Hepatocyte (in vitro differentiated cells): ENCODE measurements around the gene CSMD2. TPM values are rescaled to one million over a fixed set of nuclear protein-coding genes. Genes with fewer than 3 reads are reported as not detected.

Source experiments
- DNase-seq: peaks from one replicate; pipeline ENCODE4 v3.0.0-alpha.2; 2016; ENCODE audit warnings: low spot score
- H2AFZ ChIP-seq: fragments of 200-600 bp; sonication (generic); 2 replicates; pipeline ENCODE4 v1.6.0; 2016; ENCODE audit warnings: antibody characterized with exemption, mild to moderate bottlenecking
- H3K27ac ChIP-seq: fragments of 200-600 bp; sonication (generic); 2 replicates; pipeline ENCODE4 v1.5.1; 2016; ENCODE audit warnings: mild to moderate bottlenecking
- H3K27me3 ChIP-seq: fragments of 200-600 bp; sonication (generic); 2 replicates; pipeline ENCODE4 v1.6.1; 2016
- H3K36me3 ChIP-seq: fragments of 200-600 bp; sonication (generic); replicated peaks from 2 replicates; pipeline ENCODE4 v1.5.1; 2016; ENCODE audit warnings: low read depth; ENCODE audit not compliant: insufficient read depth
- H3K4me1 ChIP-seq: fragments of 200-600 bp; sonication (generic); 2 replicates; pipeline ENCODE4 v1.5.1; 2016; ENCODE audit warnings: mild to moderate bottlenecking, moderate library complexity; ENCODE audit not compliant: insufficient read depth
- H3K4me2 ChIP-seq: fragments of 200-600 bp; sonication (generic); 2 replicates; pipeline ENCODE4 v1.6.0; 2016
- H3K4me3 ChIP-seq: fragments of 200-600 bp; sonication (generic); 2 replicates; pipeline ENCODE4 v1.5.1; 2016; ENCODE audit warnings: mild to moderate bottlenecking
- H3K79me2 ChIP-seq: fragments of 200-600 bp; sonication (generic); 2 replicates; pipeline ENCODE4 v1.6.0; 2017; ENCODE audit warnings: mild to moderate bottlenecking
- H3K9me2 ChIP-seq: fragments of 200-600 bp; sonication (generic); replicated peaks from 2 replicates; pipeline ENCODE4 v1.6.0; 2017; ENCODE audit warnings: mild to moderate bottlenecking; ENCODE audit not compliant: insufficient read depth
- H3K9me3 ChIP-seq: fragments of 200-600 bp; sonication (generic); 2 replicates; pipeline ENCODE4 v1.5.1; 2016; ENCODE audit warnings: low read depth, mild to moderate bottlenecking
- H4K20me1 ChIP-seq: fragments of 200-600 bp; sonication (generic); 2 replicates; pipeline ENCODE4 v1.6.0; 2016; ENCODE audit warnings: mild to moderate bottlenecking; ENCODE audit not compliant: insufficient read depth, poor library complexity, severe bottlenecking
- EZH2 ChIP-seq: fragments of 200-600 bp; sonication (generic); IDR thresholded peaks from 2 replicates; pipeline ENCODE4 v1.6.1; 2016; ENCODE audit warnings: antibody characterized with exemption, mild to moderate bottlenecking, borderline replicate concordance
- EZH2phosphoT487 ChIP-seq: fragments of 200-600 bp; sonication (generic); IDR thresholded peaks from one replicate; pipeline ENCODE4 v1.6.1; 2018; ENCODE audit warnings: antibody characterized with exemption, mild to moderate bottlenecking, low read depth, moderate library complexity; ENCODE audit not compliant: unreplicated experiment, severe bottlenecking
- WGBS: methylation state at CpG from one replicate; pipeline ENCODE4 v1.1.6; 2016; ENCODE audit warnings: low lambda C conversion rate; ENCODE audit errors: missing lambda C conversion rate; 5-methylcytosine and 5-hydroxymethylcytosine counted together
- polyA plus RNA-seq: library from polyadenylated mRNA; unstranded; fragments of >200 nt; fragmentation: Nextera tagmentation; extraction: Ambion mirVana; gene quantifications from 2 replicates; pipeline ENCODE4 v1.2.1, GENCODE V29; 2016
- total RNA-seq: library from RNA; depleted of rRNA; stranded (reverse); fragments of >200 nt; gene quantifications from 2 replicates; pipeline ENCODE4 v1.2.3, GENCODE V29; 2014
- TF ChIP-seq, protein P1 (sequence below): fragments of 200-600 bp; sonication (generic); IDR thresholded peaks from 2 replicates; pipeline ENCODE4 v1.5.1; 2016; ENCODE audit warnings: antibody characterized with exemption, mild to moderate bottlenecking; ENCODE audit not compliant: poor library complexity

CSMD2 gene
- total and polyA plus RNA-seq, 2 experiments from 2014 or later, result 0.10 to 0.37 TPM

DNA sequence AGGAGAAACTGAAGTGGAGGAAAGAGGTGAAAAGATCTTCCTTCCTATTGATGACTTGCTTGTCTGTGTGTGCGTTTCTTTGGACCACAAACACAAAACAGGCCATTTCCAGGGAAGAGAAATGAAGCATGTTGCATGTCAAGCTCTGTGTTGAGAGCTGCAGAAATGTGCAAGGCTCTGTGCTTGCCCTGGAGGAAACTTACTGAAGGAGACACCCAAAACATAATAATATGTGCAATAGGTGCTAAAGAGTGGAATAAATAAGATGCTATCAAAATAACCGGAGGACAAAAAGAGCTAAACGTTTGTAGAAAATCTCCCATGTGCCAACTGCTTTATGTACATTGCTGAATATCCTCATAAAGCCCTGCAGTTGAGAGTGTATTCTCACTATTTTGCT lies 496.3 kb downstream of the CSMD2 start:
- DNase-seq, result no peak
- Histone ChIP-seq H3K9me2 (no peaks in the 10 kb centered on the region), H2AFZ (no peak overlapping the region), H4K20me1 (no peaks in the 10 kb centered on the region), H3K79me2 (no peaks in the 10 kb centered on the region), H3K27ac (no peak overlapping the region), H3K27me3 (peaks cover 14% of the 10 kb centered on the region), H3K4me3 (no peak overlapping the region), H3K4me2 (no peak overlapping the region), H3K4me1 (no peaks in the 10 kb centered on the region), H3K9me3 (no peaks in the 10 kb centered on the region), H3K36me3 (no peaks in the 10 kb centered on the region)
- 57% methylated on average over 3 of the region's 3 CpGs for WGBS
- TF ChIP-seq, protein P1, sequence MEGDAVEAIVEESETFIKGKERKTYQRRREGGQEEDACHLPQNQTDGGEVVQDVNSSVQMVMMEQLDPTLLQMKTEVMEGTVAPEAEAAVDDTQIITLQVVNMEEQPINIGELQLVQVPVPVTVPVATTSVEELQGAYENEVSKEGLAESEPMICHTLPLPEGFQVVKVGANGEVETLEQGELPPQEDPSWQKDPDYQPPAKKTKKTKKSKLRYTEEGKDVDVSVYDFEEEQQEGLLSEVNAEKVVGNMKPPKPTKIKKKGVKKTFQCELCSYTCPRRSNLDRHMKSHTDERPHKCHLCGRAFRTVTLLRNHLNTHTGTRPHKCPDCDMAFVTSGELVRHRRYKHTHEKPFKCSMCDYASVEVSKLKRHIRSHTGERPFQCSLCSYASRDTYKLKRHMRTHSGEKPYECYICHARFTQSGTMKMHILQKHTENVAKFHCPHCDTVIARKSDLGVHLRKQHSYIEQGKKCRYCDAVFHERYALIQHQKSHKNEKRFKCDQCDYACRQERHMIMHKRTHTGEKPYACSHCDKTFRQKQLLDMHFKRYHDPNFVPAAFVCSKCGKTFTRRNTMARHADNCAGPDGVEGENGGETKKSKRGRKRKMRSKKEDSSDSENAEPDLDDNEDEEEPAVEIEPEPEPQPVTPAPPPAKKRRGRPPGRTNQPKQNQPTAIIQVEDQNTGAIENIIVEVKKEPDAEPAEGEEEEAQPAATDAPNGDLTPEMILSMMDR, result no peak
- TF ChIP-seq EZH2, result no peak
- TF ChIP-seq EZH2phosphoT487, result no peak

DNA sequence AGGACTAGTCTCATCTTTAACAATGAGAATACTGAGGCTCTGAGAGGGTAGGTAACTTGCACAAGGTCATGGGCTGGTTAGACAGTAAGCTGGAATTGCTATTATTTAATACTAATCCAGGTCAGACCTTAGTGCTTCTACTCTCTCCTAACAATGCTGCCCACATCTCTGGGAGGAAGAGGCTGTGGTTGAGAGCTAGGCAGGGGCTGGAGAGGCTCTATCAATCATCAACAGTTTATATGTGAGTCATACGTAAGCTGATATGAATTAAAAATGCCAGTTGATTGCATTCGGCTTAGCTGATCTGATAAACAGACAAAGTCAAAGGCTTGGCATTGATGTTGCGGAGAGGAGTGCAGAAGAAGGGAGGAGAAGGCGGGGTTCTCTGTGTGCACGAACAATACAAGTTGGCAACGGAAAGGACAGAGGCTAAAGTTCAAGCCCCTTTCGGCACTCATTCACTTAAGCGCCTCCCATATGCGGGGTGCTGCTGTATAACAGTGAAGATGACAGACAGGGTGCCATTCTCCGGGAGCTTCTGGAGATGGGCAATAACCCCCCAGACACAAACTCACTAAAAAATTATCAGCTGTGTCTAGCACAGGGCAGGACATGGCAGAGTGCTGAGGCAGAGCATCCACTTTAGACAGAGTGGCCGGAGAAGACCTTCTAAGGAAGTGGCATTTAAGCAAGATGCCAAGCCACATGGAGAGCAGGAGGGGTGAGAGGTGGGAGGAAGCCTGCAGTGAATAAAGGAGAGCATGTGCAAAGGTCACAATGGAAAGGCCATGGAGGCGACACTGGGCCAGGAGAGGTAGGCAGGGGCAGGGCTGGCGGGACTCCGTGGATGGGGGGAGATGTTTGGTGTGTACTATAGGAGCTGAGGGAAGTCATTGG lies 497.4 kb downstream of the CSMD2 start:
- no peak overlapping the region for H2AFZ ChIP-seq
- no peaks in the 10 kb centered on the region for H3K9me3 ChIP-seq
- H3K9me2 ChIP-seq, result no peaks in the 10 kb centered on the region
- no peaks in the 10 kb centered on the region for H3K4me1 ChIP-seq
- no peaks in the 10 kb centered on the region for H4K20me1 ChIP-seq
- 76% methylated on average over 14 of the region's 14 CpGs for WGBS
- H3K4me2 ChIP-seq, result no peak overlapping the region
- no peaks in the 10 kb centered on the region for H3K36me3 ChIP-seq
- DNase-seq, result no peak
- H3K27me3 ChIP-seq, result peaks cover 14% of the 10 kb centered on the region
- TF ChIP-seq EZH2phosphoT487, result no peak
- no peak for TF ChIP-seq EZH2
- TF ChIP-seq, protein P1, result no peak
- no peak overlapping the region for H3K4me3 ChIP-seq
- no peak overlapping the region for H3K27ac ChIP-seq
- H3K79me2 ChIP-seq, result no peaks in the 10 kb centered on the region

DNA sequence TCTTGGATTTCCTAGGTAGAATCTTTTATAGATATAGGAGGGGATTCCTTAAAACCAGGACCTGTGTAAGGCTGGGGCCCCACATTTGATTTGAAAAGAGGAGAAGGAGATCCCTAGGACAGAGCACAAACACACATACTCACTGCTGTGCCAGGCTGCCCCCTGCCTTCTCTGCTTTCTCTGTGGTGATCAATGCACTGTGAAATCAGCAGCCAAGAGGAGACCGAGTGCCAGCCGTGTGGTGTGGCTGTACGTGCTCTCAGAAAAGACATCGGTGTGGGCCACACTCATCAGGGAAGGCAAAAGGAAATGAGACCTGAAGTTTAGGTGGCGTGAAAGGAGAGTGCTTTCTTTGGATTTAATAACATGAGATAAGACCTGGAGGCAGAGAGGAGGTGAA lies 498.4 kb downstream of the CSMD2 start:
- Histone ChIP-seq H3K4me3 (no peak overlapping the region), H3K4me1 (no peaks in the 10 kb centered on the region), H3K27ac (no peak overlapping the region), H3K36me3 (no peaks in the 10 kb centered on the region), H3K9me3 (no peaks in the 10 kb centered on the region), H4K20me1 (no peaks in the 10 kb centered on the region), H3K4me2 (no peak overlapping the region), H3K79me2 (no peaks in the 10 kb centered on the region), H3K27me3 (peaks cover 14% of the 10 kb centered on the region), H2AFZ (no peak overlapping the region), H3K9me2 (no peaks in the 10 kb centered on the region)
- no peak for DNase-seq
- TF ChIP-seq EZH2 (no peak), EZH2phosphoT487 (no peak)
- TF ChIP-seq, protein P1, result no peak
- WGBS, result 84% methylated on average over 5 of the region's 5 CpGs
